HEK293T (cell line): ENCODE measurements around the gene SLITRK4.

Experiments
- CTCF ChIA-PET: fragments of 350-600 bp; formaldehyde crosslinking; extraction: SDS; loops from one replicate; lab custom pipeline; 2021; ENCODE audit warnings: antibody characterized with exemption, inconsistent platforms; lab: Yijun Ruan, JAX
- POLR2A ChIA-PET: fragments of 350-600 bp; formaldehyde crosslinking; extraction: SDS; loops from one replicate; lab custom pipeline; 2020; ENCODE audit warnings: antibody characterized with exemption, inconsistent platforms; lab: Yijun Ruan, JAX
- DNase-seq: peaks from one replicate; pipeline ENCODE4 v3.0.0; 2012; ENCODE audit warnings: mixed read lengths; ENCODE audit errors: extremely low spot score
- ARNT ChIP-seq: fragments of 450-650 bp; IDR thresholded peaks from 2 replicates; pipeline ENCODE4 v1.6.1; 2017; ENCODE audit warnings: mild to moderate bottlenecking
- BHLHE40 ChIP-seq: fragments of 450-650 bp; IDR thresholded peaks from 2 replicates; pipeline ENCODE4 v1.6.1; 2016; ENCODE audit warnings: mild to moderate bottlenecking, moderate library complexity, borderline replicate concordance
- CTBP1 ChIP-seq: fragments of 450-650 bp; IDR thresholded peaks from 2 replicates; pipeline ENCODE4 v1.6.1; 2016; ENCODE audit warnings: borderline replicate concordance
- ELF4 ChIP-seq: fragments of 450-650 bp; IDR thresholded peaks from 2 replicates; pipeline ENCODE4 v1.6.1; 2017; ENCODE audit warnings: antibody characterized with exemption
- FOXA1 ChIP-seq: fragments of 450-650 bp; IDR thresholded peaks from 2 replicates; pipeline ENCODE4 v1.6.1; 2016; ENCODE audit warnings: mild to moderate bottlenecking
- FOXK2 ChIP-seq: fragments of 450-650 bp; IDR thresholded peaks from 2 replicates; pipeline ENCODE4 v1.6.1; 2016; ENCODE audit warnings: mild to moderate bottlenecking
- FOXM1 ChIP-seq: fragments of 450-650 bp; IDR thresholded peaks from 2 replicates; pipeline ENCODE4 v1.6.1; 2017; ENCODE audit warnings: mild to moderate bottlenecking, borderline replicate concordance
- HDGF ChIP-seq: fragments of 450-650 bp; IDR thresholded peaks from 2 replicates; pipeline ENCODE4 v1.6.1; 2017; ENCODE audit warnings: antibody characterized with exemption, borderline replicate concordance
- L3MBTL2 ChIP-seq: fragments of 450-650 bp; conservative IDR thresholded peaks from 2 replicates; pipeline ENCODE4 v1.6.1; 2016; ENCODE audit warnings: mild to moderate bottlenecking
- LEF1 ChIP-seq: fragments of 450-650 bp; IDR thresholded peaks from 2 replicates; pipeline ENCODE4 v1.6.1; 2017; ENCODE audit warnings: mild to moderate bottlenecking, borderline replicate concordance
- NFRKB ChIP-seq: fragments of 450-650 bp; IDR thresholded peaks from 2 replicates; pipeline ENCODE4 v1.6.1; 2016; ENCODE audit warnings: mild to moderate bottlenecking, moderate library complexity
- SP1 ChIP-seq: fragments of 450-650 bp; IDR thresholded peaks from 2 replicates; pipeline ENCODE4 v1.6.1; 2017
- SUZ12 ChIP-seq: fragments of 450-650 bp; IDR thresholded peaks from 2 replicates; pipeline ENCODE4 v1.6.1; 2016; ENCODE audit warnings: mild to moderate bottlenecking
- TARDBP ChIP-seq: fragments of 450-650 bp; IDR thresholded peaks from 2 replicates; pipeline ENCODE4 v1.6.1; 2016
- ZNF384 ChIP-seq: fragments of 450-650 bp; IDR thresholded peaks from 2 replicates; pipeline ENCODE4 v1.6.1; 2016
- TF ChIP-seq, protein P1 (sequence below): fragments of 450-650 bp; IDR thresholded peaks from 2 replicates; pipeline ENCODE4 v1.6.1; 2016

Gene SLITRK4, protein sequence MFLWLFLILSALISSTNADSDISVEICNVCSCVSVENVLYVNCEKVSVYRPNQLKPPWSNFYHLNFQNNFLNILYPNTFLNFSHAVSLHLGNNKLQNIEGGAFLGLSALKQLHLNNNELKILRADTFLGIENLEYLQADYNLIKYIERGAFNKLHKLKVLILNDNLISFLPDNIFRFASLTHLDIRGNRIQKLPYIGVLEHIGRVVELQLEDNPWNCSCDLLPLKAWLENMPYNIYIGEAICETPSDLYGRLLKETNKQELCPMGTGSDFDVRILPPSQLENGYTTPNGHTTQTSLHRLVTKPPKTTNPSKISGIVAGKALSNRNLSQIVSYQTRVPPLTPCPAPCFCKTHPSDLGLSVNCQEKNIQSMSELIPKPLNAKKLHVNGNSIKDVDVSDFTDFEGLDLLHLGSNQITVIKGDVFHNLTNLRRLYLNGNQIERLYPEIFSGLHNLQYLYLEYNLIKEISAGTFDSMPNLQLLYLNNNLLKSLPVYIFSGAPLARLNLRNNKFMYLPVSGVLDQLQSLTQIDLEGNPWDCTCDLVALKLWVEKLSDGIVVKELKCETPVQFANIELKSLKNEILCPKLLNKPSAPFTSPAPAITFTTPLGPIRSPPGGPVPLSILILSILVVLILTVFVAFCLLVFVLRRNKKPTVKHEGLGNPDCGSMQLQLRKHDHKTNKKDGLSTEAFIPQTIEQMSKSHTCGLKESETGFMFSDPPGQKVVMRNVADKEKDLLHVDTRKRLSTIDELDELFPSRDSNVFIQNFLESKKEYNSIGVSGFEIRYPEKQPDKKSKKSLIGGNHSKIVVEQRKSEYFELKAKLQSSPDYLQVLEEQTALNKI

DNA sequence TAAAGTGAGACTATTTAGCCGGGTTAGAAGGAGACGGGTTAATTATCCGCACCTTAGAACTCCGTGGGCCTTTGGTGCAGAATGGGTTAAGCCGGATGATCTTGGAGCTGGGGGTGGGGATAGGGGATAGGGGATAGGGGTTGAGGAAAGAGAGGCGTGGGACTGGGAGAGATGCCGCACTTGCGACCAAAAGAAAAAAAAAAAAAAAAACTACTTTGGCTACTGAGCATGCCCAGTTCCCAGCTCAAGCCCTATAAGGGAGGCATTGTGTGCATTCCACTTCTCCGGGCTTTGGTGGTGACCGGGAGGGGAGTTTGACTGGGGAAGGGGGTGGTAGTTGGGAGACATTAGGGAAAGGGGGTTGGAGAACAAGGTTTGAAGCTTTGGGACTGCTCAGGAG lies at the start of gene SLITRK4:
TSS of gene SLITRK4 (minus strand) at position 187 of the 400 bp plus-strand sequence. CDS start 4,993 bp downstream, outside the sequence.
- ChIA-PET CTCF (no interaction called here), POLR2A (no interaction called here)
- TF ChIP-seq NFRKB (no peak), CTBP1 (no peak), FOXM1 (no peak), L3MBTL2 (no peak), FOXA1 (no peak), ARNT (no peak), ZNF384 (no peak), ELF4 (no peak), BHLHE40 (no peak), LEF1 (no peak), SUZ12 (no peak), TARDBP (no peak)
- TF ChIP-seq, protein P1, sequence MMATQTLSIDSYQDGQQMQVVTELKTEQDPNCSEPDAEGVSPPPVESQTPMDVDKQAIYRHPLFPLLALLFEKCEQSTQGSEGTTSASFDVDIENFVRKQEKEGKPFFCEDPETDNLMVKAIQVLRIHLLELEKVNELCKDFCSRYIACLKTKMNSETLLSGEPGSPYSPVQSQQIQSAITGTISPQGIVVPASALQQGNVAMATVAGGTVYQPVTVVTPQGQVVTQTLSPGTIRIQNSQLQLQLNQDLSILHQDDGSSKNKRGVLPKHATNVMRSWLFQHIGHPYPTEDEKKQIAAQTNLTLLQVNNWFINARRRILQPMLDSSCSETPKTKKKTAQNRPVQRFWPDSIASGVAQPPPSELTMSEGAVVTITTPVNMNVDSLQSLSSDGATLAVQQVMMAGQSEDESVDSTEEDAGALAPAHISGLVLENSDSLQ, result no peak

DNA sequence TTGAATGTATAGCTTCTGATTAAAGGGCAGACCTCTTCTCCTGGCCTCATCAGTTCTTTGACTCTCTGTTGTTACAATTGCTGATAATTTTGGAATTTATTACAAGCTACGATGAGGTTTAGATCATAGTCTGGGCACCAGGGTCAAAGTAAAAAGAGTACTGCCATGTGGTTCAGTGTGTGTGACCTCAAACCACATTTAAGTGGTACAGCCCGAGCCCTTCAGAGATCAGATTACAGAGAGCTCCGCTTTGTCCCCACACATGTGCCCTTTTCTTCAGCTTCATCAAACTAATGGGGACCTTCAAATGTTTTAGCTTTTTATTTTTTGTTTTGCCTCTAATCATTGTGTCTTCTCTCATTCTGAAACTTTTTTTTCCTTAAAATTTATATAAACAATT lies 47.6 kb upstream of the SLITRK4 start:
- ChIA-PET CTCF (no interaction called here), POLR2A (no interaction called here)
- no peak for TF ChIP-seq FOXK2
- no peak for TF ChIP-seq LEF1
- no peak for TF ChIP-seq CTBP1
- no peak for TF ChIP-seq TARDBP
- TF ChIP-seq SP1, result no peak
- TF ChIP-seq NFRKB, result no peak
- TF ChIP-seq FOXM1, result no peak
- TF ChIP-seq, protein P1, result no peak
- no peak for TF ChIP-seq SUZ12
- TF ChIP-seq BHLHE40, result no peak
- no peak for TF ChIP-seq ARNT
- DNase-seq, result no peak

More for the DNA sequence above, at the start of gene SLITRK4:
- DNase-seq, result no peak

DNA sequence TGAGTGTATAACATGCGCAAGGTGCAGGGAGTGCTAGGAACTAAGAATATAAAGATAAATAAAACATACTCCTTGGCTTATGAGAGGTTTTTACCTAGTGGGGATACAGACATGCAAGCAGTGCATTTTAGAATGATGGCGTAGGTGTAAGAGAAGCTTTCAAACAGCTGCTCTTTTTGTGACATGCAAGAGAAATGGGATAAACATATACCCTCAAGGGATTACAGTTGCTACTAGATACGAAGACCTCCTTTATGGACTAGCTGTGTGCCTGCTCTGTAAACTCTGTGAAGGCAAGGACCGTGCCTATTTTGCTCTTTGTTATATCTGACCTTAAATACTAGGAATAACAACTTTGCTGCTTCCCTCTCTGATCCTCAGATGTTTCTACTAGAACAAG lies 39.0 kb upstream of the SLITRK4 start:
- CTCF ChIA-PET, result no interaction called here
- TF ChIP-seq CTBP1, result no peak
- TF ChIP-seq SUZ12, result no peak
- no peak for TF ChIP-seq BHLHE40
- TF ChIP-seq L3MBTL2, result no peak
- TF ChIP-seq SP1, result no peak
- no peak for TF ChIP-seq TARDBP
- no peak for TF ChIP-seq ZNF384
- TF ChIP-seq FOXK2, result no peak
- no peak for TF ChIP-seq ARNT
- no peak for TF ChIP-seq FOXM1
- no peak for DNase-seq
- POLR2A ChIA-PET, result no interaction called here

DNA sequence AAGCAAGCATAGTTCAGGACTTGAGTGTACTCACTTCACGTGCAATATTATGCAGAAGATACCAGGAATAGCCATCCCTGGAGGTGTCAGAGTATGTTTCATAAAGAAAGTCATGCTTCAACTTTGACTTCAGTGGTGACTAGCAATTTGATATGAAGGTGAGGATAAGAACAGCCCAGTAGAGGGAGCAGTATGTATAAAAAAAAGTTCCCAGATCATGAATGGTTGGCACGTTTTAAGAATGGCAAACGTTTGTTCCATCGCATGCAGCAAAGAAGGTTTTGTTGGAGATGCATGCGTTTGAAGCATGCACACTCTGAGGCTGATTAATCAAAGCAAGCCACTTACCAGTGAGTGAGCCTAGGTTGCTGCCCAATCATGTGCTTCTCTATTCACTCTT lies 33.5 kb upstream of the SLITRK4 start:
- no peak for DNase-seq
- TF ChIP-seq ARNT (no peak), ZNF384 (no peak)
- ChIA-PET CTCF (interaction anchor here (0.6 kb wide), 1 partner anchor 1521 kb away, joined by 4 read pairs; no protein-coding TSS in a partner anchor), POLR2A (no interaction called here)

DNA sequence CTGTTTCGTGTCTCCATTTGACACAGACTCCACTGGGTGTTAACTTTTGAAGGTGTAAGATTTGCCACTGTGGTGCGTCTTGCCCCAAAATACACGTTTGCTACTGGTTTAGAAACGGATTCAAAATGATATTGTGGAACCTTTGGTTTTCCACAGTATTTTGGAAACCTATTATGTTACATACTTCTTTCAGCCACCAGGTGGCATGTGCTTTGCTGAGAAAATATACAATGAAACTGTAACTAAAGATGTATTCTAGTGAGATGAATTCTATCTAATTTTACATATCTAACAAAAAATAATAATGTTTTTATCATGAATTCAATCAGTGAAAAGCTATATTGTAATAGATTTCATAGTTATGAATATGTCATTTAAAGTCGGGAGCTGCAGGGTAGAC lies 28.4 kb upstream of the SLITRK4 start:
- TF ChIP-seq ZNF384, result no peak
- TF ChIP-seq CTBP1, result no peak
- TF ChIP-seq FOXM1, result no peak
- no peak for TF ChIP-seq TARDBP
- no peak for TF ChIP-seq FOXA1
- no peak for TF ChIP-seq SP1
- TF ChIP-seq, protein P1, result no peak
- TF ChIP-seq HDGF, result no peak
- TF ChIP-seq ELF4, result no peak
- TF ChIP-seq FOXK2, result no peak
- TF ChIP-seq BHLHE40, result no peak
- no peak for DNase-seq
- POLR2A ChIA-PET, result no interaction called here
- CTCF ChIA-PET, result interaction anchor here (0.6 kb wide), 1 partner anchor 348 kb away, joined by 4 read pairs; no protein-coding TSS in a partner anchor

DNA sequence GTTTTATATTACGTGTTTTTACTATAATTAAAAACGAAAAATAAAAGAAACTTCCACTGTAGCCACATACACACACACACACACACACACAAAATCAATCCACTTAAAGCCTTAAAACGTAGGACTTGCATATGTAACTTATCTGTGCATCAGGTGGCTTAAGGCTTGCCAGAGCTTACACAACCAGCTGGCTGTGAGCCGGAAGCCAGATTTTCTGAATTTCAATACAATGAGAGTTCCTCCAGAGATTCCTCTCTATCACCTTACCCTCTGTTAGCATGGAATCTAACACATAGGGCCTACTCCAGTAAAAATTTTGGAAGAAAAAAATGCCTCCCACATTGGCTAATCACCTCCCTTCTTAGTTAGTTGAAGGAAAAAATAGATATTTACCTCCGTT lies 27.9 kb upstream of the SLITRK4 start:
- DNase-seq, result no peak
- ChIA-PET CTCF (no interaction called here), POLR2A (no interaction called here)
- TF ChIP-seq CTBP1 (no peak), L3MBTL2 (no peak), HDGF (no peak), LEF1 (no peak), SUZ12 (no peak), FOXK2 (no peak), FOXA1 (no peak), BHLHE40 (no peak), ZNF384 (no peak), TARDBP (no peak), ELF4 (no peak), ARNT (no peak), NFRKB (no peak), SP1 (no peak)
